H1 (cell line): Measurements from ENCODE around the gene DDR2. TPM values are rescaled to one million over a fixed set of nuclear protein-coding genes. Genes with fewer than 3 reads are reported as not detected.

ENCODE experiments used
- CTCF ChIA-PET: fragments of 300-600 bp; sonication (Branson Sonifier 250); formaldehyde crosslinking; loops from one replicate; lab custom pipeline; 2021; ENCODE audit not compliant: partially characterized antibody; lab: Charles Lee
- POLR2A ChIA-PET: fragments of 300-600 bp; sonication (Branson Sonifier 250); formaldehyde crosslinking; loops from one replicate; lab custom pipeline; 2021; ENCODE audit warnings: inconsistent platforms; ENCODE audit not compliant: partially characterized antibody; lab: Charles Lee
- DNase-seq, 2 experiments: peaks; one replicate each; pipeline versions ENCODE4 v3.0.0 to v3.0.0-alpha.2; 2010 to 2022; ENCODE audit warnings: low spot score in 2 of 2, low read depth in 1 of 2, mixed read lengths in 1 of 2
- FAIRE-seq: peaks from 2 replicates; lab custom pipeline; 2011; peaks lifted over from hg19 to GRCh38; lab: Jason Lieb, UNC
- H2AFZ ChIP-seq: 2 replicates; pipeline ENCODE4 v1.8.1; 2012; ENCODE audit warnings: low read length, inconsistent platforms
- H2AK5ac ChIP-seq: 2 replicates; pipeline ENCODE4 v1.6.1; 2013; ENCODE audit warnings: low read depth, low read length
- H2BK120ac ChIP-seq: replicated peaks from 2 replicates; pipeline ENCODE3; 2013; ENCODE audit warnings: low read depth, low read length, inconsistent platforms
- H2BK12ac ChIP-seq: 2 replicates; pipeline ENCODE4 v1.6.1; 2013; ENCODE audit warnings: low read depth, low read length
- H2BK15ac ChIP-seq: 2 replicates; pipeline ENCODE4 v1.6.1; 2013; ENCODE audit warnings: low read length
- H2BK20ac ChIP-seq: 2 replicates; pipeline ENCODE4 v1.6.1; 2013; ENCODE audit warnings: low read length
- H2BK5ac ChIP-seq: 2 replicates; pipeline ENCODE4 v1.6.1; 2013; ENCODE audit warnings: low read depth, low read length
- H3K14ac ChIP-seq: 2 replicates; pipeline ENCODE4 v1.6.1; 2013; ENCODE audit warnings: inconsistent platforms; ENCODE audit not compliant: insufficient read length
- H3K18ac ChIP-seq: 2 replicates; pipeline ENCODE4 v1.6.1; 2013; ENCODE audit warnings: low read length; ENCODE audit errors: extremely low read depth
- H3K23ac ChIP-seq: 2 replicates; pipeline ENCODE4 v1.6.1; 2013; ENCODE audit warnings: inconsistent platforms; ENCODE audit not compliant: insufficient read length
- H3K23me2 ChIP-seq: 2 replicates; pipeline ENCODE4 v1.6.1; 2013; ENCODE audit warnings: low read depth, low read length
- H3K27ac ChIP-seq: 2 replicates; pipeline ENCODE4 v1.6.1; 2011; ENCODE audit warnings: low read depth, low read length, inconsistent platforms
- H3K27me3 ChIP-seq, 4 experiments: replicated peaks in 1 of 4; 1 replicate in 1 of 4; 2 replicates in 3 of 4; pipeline versions ENCODE4 v1.6.1 to v1.8.1; 2011 to 2013; ENCODE audit warnings: low read length in 3 of 4, mild to moderate bottlenecking in 3 of 4, inconsistent platforms in 2 of 4, mixed read lengths in 2 of 4, moderate library complexity in 1 of 4; ENCODE audit not compliant: control insufficient read depth in 3 of 4, insufficient read depth in 3 of 4; ENCODE audit errors: extremely low read depth in 1 of 4
- H3K36me3 ChIP-seq, 4 experiments: 2 replicates each; pipeline versions ENCODE4 v1.6.1 to v1.8.1; 2011 to 2013; ENCODE audit warnings: mild to moderate bottlenecking in 4 of 4, low read length in 3 of 4, moderate library complexity in 2 of 4, control low read depth in 1 of 4, inconsistent platforms in 1 of 4; ENCODE audit not compliant: insufficient read depth in 4 of 4, control insufficient read depth in 2 of 4
- H3K4ac ChIP-seq: replicated peaks from 2 replicates; pipeline ENCODE3; 2013; ENCODE audit warnings: low read length, low read depth, mixed read lengths, inconsistent platforms; ENCODE audit not compliant: insufficient read length
- H3K4me1 ChIP-seq, 4 experiments: replicated peaks in 1 of 4; 1 replicate in 1 of 4; 2 replicates in 3 of 4; pipeline versions ENCODE4 v1.6.1 to v1.8.1; 2011 to 2013; ENCODE audit warnings: low read length in 3 of 4, inconsistent platforms in 2 of 4, mixed read lengths in 1 of 4; ENCODE audit not compliant: insufficient read depth in 4 of 4, control insufficient read depth in 3 of 4
- H3K4me2 ChIP-seq, 2 experiments: 2 replicates each; pipeline versions ENCODE4 v1.6.1 to v1.8.1; 2011 to 2013; ENCODE audit warnings: low read depth in 2 of 2, low read length in 2 of 2, control low read depth in 1 of 2, inconsistent platforms in 1 of 2, mild to moderate bottlenecking in 1 of 2; ENCODE audit not compliant: insufficient read depth in 1 of 2
- H3K4me3 ChIP-seq, 4 experiments: fragments of 200-600, 300-600 bp in 1 of 4; sonication (generic), shearing (Covaris generic), sonication (Bioruptor Twin) in 1 of 4; 2 replicates each; pipeline versions ENCODE4 v1.5.1 to v1.8.1; 2011 to 2016; ENCODE audit warnings: low read length in 4 of 4, low read depth in 3 of 4, control low read depth in 2 of 4, inconsistent platforms in 2 of 4, mild to moderate bottlenecking in 2 of 4, mixed read lengths in 1 of 4, moderate library complexity in 1 of 4; ENCODE audit not compliant: insufficient read depth in 2 of 4; ENCODE audit errors: extremely low read depth in 1 of 4
- H3K56ac ChIP-seq: replicated peaks from 2 replicates; pipeline ENCODE3; 2013; ENCODE audit warnings: low read depth, mild to moderate bottlenecking, mixed read lengths, low read length, inconsistent platforms; ENCODE audit not compliant: insufficient read length
- H3K79me1 ChIP-seq: 2 replicates; pipeline ENCODE4 v1.6.1; 2013; ENCODE audit warnings: low read depth, low read length, control low read depth
- H3K79me2 ChIP-seq, 2 experiments: 2 replicates each; pipeline versions ENCODE4 v1.6.1 to v1.8.1; 2012 to 2013; ENCODE audit warnings: low read length in 2 of 2, mild to moderate bottlenecking in 2 of 2, inconsistent platforms in 1 of 2; ENCODE audit not compliant: insufficient read depth in 2 of 2, control insufficient read depth in 1 of 2
- H3K9ac ChIP-seq, 4 experiments: replicated peaks in 1 of 4; 1 replicate in 1 of 4; 2 replicates in 3 of 4; pipeline versions ENCODE4 v1.6.1 to v1.8.1; 2011 to 2013; ENCODE audit warnings: low read depth in 3 of 4, low read length in 3 of 4, control low read depth in 2 of 4, mild to moderate bottlenecking in 2 of 4, moderate library complexity in 2 of 4, inconsistent platforms in 1 of 4; ENCODE audit errors: extremely low read depth in 1 of 4
- H3K9me3 ChIP-seq, 2 experiments: 2 replicates each; pipeline versions ENCODE4 v1.6.1 to v1.8.1; 2012 to 2013; ENCODE audit warnings: mild to moderate bottlenecking in 2 of 2, moderate library complexity in 2 of 2, control low read depth in 1 of 2, inconsistent platforms in 1 of 2, low read depth in 1 of 2, low read length in 1 of 2, mixed read lengths in 1 of 2; ENCODE audit not compliant: insufficient read depth in 2 of 2
- H4K20me1 ChIP-seq, 2 experiments: replicated peaks in 1 of 2; 2 replicates each; pipeline versions ENCODE3 to v1.8.1; 2011 to 2013; ENCODE audit warnings: inconsistent platforms in 2 of 2, low read length in 2 of 2, mild to moderate bottlenecking in 1 of 2; ENCODE audit not compliant: insufficient read depth in 2 of 2, control insufficient read depth in 1 of 2
- H4K5ac ChIP-seq: 2 replicates; pipeline ENCODE4 v1.6.1; 2013; ENCODE audit warnings: low read length, low read depth, mixed read lengths, inconsistent platforms; ENCODE audit not compliant: insufficient read length
- H4K8ac ChIP-seq: 2 replicates; pipeline ENCODE4 v1.8.0; 2013; ENCODE audit warnings: mild to moderate bottlenecking, moderate library complexity, low read length, inconsistent platforms; ENCODE audit not compliant: insufficient read depth; ENCODE audit errors: extremely low read depth
- H4K91ac ChIP-seq: replicated peaks from 2 replicates; pipeline ENCODE3; 2013; ENCODE audit warnings: low read length, mixed read lengths, inconsistent platforms; ENCODE audit not compliant: insufficient read length
- BCL11A ChIP-seq, 2 experiments: IDR thresholded peaks; one replicate each; pipeline ENCODE4 v1.6.1; 2011; ENCODE audit warnings: low read depth in 2 of 2, low read length in 2 of 2, mild to moderate bottlenecking in 2 of 2
- KDM5A ChIP-seq: fragments of 200-600 bp; IDR thresholded peaks from 2 replicates; pipeline ENCODE4 v1.7.1; 2012; ENCODE audit warnings: mild to moderate bottlenecking, low read length, inconsistent platforms, mixed read lengths
- NANOG ChIP-seq: IDR thresholded peaks from 2 replicates; pipeline ENCODE4 v1.6.1; 2011; ENCODE audit warnings: low read length, low read depth, mild to moderate bottlenecking, inconsistent platforms; ENCODE audit not compliant: insufficient read depth, poor library complexity, severe bottlenecking
- PHF8 ChIP-seq: fragments of 200-600 bp; sonication (generic); conservative IDR thresholded peaks from 2 replicates; pipeline ENCODE4 v1.7.1; 2012; ENCODE audit warnings: low read depth, mild to moderate bottlenecking, inconsistent platforms, low read length, moderate library complexity
- POU5F1 ChIP-seq: IDR thresholded peaks from 2 replicates; pipeline ENCODE4 v1.6.1; 2011; ENCODE audit warnings: low read depth, mild to moderate bottlenecking, low read length, moderate library complexity
- RFX5 ChIP-seq: IDR thresholded peaks from 2 replicates; pipeline ENCODE4 v1.6.1; 2011; ENCODE audit warnings: low read depth, low read length, improper control_type of control experiment, borderline replicate concordance
- TAF1 ChIP-seq: IDR thresholded peaks from 2 replicates; pipeline ENCODE4 v1.6.1; 2011; ENCODE audit warnings: mild to moderate bottlenecking, low read depth, low read length
- ZNF274 ChIP-seq: IDR thresholded peaks from 2 replicates; pipeline ENCODE4 v1.7.0; 2012; ENCODE audit warnings: low read length, borderline replicate concordance; ENCODE audit errors: extremely low read depth
- WGBS, 2 experiments: shearing (Covaris generic) in 1 of 2; methylation state at CpG; one replicate each; pipeline versions ENCODE4 v1.1.6 to v1.1.7; 2013 to 2015; ENCODE audit warnings: low lambda C conversion rate in 2 of 2, mixed read lengths in 2 of 2, inconsistent platforms in 1 of 2, low coverage in 1 of 2, missing lambda C conversion rate in 1 of 2; ENCODE audit not compliant: insufficient replicate concordance in 2 of 2, insufficient coverage in 1 of 2, insufficient read length in 1 of 2; ENCODE audit errors: extremely low coverage in 1 of 2, missing lambda C conversion rate in 1 of 2; 5-methylcytosine and 5-hydroxymethylcytosine counted together
- polyA plus RNA-seq, 7 experiments: library from polyadenylated mRNA; depleted of rRNA in 3 of 7; stranded (reverse) in 5 of 7; unstranded in 2 of 7; fragments of >200 nt in 5 of 7; fragments of 200-250 nt in 2 of 7; gene quantifications; 1 replicate in 5 of 7; 2 replicates in 1 of 7; 4 replicates in 1 of 7; pipeline versions ENCODE4 v1.2.1 to v1.2.3, GENCODE V29; 2011 to 2013; ENCODE audit warnings: missing spikeins in 2 of 7, mixed read lengths in 2 of 7
- total RNA-seq: library from RNA; stranded (reverse); fragmentation: NEBNext Ultra II Directional; extraction: Animal tissue kit (Norgen Biotek cat#: 25700); gene quantifications from 2 replicates; pipeline ENCODE4 v1.2.1, GENCODE V29; 2021

DDR2 gene
- total and polyA plus RNA-seq, 2 of the 8 experiments (the other 6 are each of a cell fraction or from before 2014, with no cell fraction given), result 1.00 to 2.1 TPM

DNA sequence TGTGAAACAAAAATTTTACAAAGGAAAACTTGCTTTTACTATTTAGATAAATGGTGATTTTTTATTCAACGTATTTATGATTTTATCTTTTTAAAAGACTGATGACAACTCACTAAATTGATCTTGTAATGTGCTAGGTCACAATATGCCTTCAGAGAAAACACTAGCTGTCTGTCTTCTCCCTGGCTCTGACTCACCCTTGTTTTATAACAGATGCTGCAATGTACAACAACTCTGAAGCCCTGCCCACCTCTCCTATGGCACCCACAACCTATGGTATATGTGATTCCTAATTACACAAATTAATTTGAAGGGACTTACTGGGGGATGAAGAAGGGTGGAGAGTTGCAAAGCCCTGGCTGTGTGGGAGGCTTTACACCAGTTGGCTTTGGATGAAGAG lies 133.5 kb downstream of the DDR2 start:
- WGBS, 2 experiments, result 79% methylated on average over 1 of the region's 1 CpG; no CpG with 5 or more reads in 1 of the 2 experiments
- POLR2A ChIA-PET, result no interaction called here

More for the DNA sequence above, 133.5 kb downstream of the DDR2 start:
- Histone ChIP-seq H3K4me3 (no peak overlapping the region), H3K4ac (no peak overlapping the region), H2BK5ac (no peak overlapping the region), H3K27ac (no peak overlapping the region), H3K27me3 (no peaks in the 10 kb centered on the region), H3K14ac (no peak overlapping the region), H3K18ac (no peak overlapping the region), H3K36me3 (no peaks in the 10 kb centered on the region), H3K23ac (no peak overlapping the region), H2BK12ac (no peak overlapping the region), H3K23me2 (no peaks in the 10 kb centered on the region), H4K20me1 (no peaks in the 10 kb centered on the region), H3K9ac (no peak overlapping the region), H3K4me1 (no peaks in the 10 kb centered on the region), H2AFZ (no peak overlapping the region), H3K9me3 (no peaks in the 10 kb centered on the region), H3K56ac (no peak overlapping the region), H4K91ac (no peak overlapping the region), H2BK120ac (no peak overlapping the region), H3K79me2 (no peaks in the 10 kb centered on the region), H2BK15ac (no peak overlapping the region), H4K8ac (no peak overlapping the region), H2AK5ac (no peak overlapping the region), H2BK20ac (no peak overlapping the region), H3K79me1 (no peaks in the 10 kb centered on the region), H3K4me2 (no peak overlapping the region), H4K5ac (no peak overlapping the region)
- TF ChIP-seq KDM5A (no peak), POU5F1 (no peak), PHF8 (no peak), ZNF274 (no peak), RFX5 (no peak), NANOG (no peak), BCL11A (IDR thresholded peaks at IDR 0.05; ENCODE audit: low read depth in 2 of 2, low read length in 2 of 2) (no peak), TAF1 (no peak)
- CTCF ChIA-PET, result no interaction called here
- no peak for DNase-seq
- no peak for FAIRE-seq
